GM19455 (cell line): ENCODE measurements around the gene FBN3.
"Not testable (repeated sequence)": the region's sequence is repeated elsewhere in the genome, so short reads cannot be mapped to it uniquely, and the experiment has no call there.

Source experiments
- ATAC-seq: cut with Tn5 transposase; IDR thresholded peaks from one replicate; pipeline ENCODE4 v1.9.1; 2021; ENCODE audit not compliant: unreplicated experiment

Gene FBN3

DNA sequence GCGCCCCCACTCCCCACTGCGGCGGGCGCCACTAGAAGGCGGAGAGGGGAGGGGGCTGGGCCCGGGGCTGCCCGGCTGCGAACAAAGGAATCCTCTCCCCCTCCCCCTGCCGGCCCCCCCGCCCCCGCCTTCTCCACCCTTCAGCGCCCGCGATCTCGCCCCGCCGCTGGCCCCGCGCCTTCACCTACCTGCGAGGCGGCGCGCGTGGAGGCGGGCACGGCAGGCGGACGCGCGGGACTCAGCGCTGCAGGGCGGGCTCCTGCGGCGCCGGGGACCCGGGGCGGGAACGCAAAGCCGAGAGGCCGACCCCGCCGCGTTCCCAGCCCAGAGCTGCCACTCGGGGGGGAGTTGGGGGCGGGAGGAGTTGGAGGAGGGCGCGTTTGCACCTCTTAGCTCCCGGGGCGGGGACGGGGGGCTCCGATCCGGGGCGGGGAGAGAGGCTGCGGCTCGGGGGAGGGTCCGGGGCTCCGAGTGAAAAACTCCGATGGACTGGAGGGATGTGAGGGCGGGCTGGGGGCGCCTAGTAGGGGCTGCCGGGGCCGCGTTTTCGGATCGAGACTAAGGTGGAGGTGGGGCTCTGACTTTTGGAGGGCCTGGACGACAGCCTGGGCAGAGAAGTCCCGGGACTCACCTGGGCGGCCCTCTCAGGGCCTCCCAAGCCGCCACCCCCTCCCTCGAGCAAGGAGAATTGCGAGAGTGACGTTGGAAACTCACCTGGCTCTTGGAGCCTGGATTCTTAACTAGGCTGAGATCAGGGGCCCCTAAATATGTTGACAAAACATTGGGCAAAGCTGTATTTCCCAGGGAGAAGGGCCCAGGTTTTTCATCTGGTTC lies at the start of gene FBN3:
Gene FBN3 (minus strand): TSS at position 332 of the 834 bp plus-strand sequence. CDS start 2,112 bp downstream, outside the sequence.
- ATAC-seq: no peak

DNA sequence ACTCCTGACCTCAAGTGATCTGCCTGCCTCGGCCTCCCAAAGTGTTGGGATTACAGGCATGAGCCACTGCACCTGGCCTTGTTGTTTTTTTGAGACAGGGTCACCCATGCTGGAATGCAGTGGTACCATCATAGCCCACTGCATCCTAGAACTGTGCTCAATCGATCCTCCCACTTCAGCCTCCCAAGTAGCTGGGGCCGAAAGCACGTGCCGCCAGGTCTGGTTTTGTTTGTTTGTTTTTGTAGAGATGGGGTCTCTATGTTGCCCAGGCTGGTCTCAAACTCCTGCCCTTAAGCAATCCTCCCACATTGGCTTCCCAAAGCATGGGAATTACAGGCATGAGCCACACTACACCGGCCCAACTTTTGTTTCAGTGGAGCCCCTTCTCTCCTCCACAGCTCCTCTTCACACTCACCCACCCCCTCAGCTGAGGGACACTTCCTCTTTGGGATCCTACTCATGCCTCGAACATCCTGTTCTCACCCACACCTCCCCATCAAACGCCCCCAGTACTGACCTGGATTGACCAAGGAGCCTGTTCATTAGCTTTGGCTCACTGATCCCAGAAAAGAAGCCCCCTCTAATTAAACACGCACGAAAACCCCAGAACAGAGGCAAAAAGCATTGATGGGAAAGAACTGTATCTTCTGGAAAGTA lies 47.0 kb upstream of the FBN3 start:
- no peak for ATAC-seq

DNA sequence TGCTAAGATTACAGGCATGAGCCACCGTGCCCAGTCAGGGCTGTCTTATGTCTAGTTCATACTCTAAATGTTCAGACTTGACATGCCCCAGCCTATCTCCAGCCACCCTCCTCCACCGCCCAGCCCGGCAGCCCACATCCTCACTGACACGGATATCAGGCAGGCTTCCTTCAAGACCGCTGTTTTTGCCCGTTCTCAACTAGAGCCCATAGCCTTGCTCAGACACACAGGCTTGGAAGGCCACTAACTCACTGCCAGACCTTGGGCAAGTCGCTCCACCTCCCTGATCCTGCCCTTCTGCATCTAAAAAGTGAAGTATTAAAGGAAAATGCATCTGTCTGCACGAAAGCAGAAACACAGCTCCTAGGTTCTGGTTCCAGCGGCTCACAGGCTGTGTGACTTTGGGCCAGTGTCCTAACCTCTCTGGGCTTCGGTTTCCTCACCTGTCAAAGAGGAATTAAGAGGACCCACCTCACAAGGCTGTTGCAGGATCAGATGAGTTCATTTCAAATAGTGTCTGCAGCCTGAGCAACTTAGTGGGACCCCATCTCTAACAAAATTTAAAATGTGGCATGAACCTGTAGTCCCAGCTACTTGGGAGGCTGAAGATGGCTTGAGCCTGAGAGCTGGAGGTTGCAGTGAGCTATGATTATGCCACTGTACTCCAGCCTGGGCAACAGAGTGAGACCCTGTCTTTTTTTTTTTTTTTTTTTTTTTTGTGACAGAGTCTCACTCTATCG lies 45.3 kb upstream of the FBN3 start:
- no peak for ATAC-seq

- no peak for ATAC-seq
These were observed 42.9 kb upstream of the FBN3 start for GRCh38 chr19:8192221-8192820.

DNA sequence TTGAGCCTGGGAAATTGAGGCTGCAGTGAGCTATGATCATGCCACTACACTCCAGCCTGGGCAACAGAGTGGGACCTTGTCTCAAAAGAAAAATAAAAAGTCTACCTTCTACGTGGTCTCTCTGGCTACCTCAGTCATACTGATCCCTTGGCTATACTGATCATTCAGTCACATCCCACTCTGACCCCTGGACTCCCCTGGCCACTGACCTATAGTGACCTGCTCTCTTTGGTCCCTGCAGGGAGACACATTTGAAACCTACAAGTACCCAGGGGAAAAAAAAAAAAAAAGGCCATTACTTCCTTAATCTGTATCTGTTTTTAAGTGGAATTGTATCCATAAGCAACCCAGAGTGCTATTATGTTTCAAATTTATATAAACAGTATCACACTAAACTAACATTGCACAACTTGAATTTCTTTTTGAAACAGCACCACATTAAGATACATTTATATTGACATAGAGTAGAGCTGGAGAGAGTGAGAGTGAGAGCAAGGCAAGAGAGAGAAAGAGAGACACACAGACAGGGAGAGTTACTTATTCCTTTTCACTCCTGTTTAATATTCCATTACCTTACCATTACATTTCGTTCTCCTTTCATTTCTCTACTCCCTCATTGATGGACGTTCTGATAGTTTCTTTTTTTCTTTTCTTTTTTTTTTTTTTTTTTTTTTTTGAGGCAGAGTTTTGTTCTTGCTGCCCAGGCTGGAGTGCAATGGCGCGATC lies 36.1 kb upstream of the FBN3 start:
- no peak for ATAC-seq

GRCh38 chr19:8184274-8184673 lies 34.9 kb upstream of the FBN3 start:
- no peak for ATAC-seq

- ATAC-seq: no peak
These were observed 30.6 kb upstream of the FBN3 start for GRCh38 chr19:8180018-8180417.

DNA sequence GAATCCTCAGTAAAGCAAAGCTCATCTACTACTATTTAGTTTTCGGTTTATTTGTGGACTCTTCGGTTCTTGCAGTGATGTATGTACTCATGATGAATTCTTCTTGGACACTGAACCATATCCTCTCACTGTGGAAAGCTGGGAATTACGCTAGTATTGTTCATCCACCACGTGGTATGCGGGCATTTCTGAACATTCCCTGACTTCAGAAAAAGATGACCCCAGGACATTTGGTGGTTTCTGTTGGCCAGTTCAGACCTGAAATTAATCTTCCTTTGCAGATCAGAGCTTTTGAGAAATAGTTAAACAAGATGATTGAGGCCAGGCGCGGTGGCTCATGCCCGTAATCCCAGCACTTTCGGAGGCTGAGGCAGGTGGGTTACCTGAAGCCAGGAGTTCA lies 25.3 kb upstream of the FBN3 start:
- ATAC-seq: no peak

DNA sequence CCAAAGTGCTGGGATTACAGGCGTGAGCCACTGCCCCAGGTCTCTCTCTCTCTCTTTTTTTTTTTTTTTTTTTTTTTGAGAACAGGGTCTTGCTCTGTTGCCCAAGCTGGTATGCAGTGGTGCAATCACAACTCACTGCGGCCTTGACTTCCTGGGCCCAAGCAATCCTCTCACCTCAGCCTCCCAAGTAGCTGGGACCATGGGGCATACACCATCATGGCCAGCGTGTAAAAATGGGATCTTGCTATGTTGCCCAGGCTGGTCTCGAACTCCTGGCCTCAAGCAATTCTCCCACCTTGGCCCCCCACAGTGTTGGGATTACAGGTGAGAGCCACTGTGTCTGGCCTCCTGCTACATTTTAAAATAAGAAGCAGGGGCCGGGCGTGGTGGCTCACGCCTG lies 19.1 kb upstream of the FBN3 start:
- no peak for ATAC-seq

- ATAC-seq: no peak
These were observed 18.6 kb upstream of the FBN3 start for GRCh38 chr19:8167985-8168384.

- ATAC-seq: no peak
These were observed 14.4 kb upstream of the FBN3 start for GRCh38 chr19:8163759-8164158.

DNA sequence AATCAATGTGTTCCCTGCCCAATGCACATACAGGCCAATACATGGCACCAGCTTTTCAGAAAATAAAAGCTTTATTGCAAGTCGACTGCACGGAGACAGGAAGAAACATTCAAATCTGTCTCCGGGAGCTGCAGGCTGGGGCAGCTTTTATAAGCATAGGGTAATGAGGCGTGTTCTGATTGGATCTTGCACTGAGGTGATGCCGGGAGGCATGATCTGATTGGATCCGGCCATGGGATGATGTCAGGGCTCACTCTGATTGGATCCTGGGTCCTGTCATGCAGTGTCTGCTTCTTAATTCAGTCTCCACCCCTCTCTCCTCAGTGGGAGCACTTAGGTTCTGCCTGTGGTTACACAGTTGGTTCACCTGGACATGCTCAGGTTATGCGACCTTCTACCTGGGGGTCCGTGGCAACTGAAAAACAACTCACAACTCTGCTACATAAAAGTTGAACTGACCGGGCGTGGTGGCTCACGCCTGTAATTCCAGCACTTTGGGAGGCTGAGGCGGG lies 11.8 kb upstream of the FBN3 start:
- ATAC-seq: no peak

GRCh38 chr19:8159322-8159721 lies 9.9 kb upstream of the FBN3 start:
- not testable (repeated sequence) for ATAC-seq

GRCh38 chr19:8158411-8159074 lies 9.2 kb upstream of the FBN3 start:
- ATAC-seq: no peak

DNA sequence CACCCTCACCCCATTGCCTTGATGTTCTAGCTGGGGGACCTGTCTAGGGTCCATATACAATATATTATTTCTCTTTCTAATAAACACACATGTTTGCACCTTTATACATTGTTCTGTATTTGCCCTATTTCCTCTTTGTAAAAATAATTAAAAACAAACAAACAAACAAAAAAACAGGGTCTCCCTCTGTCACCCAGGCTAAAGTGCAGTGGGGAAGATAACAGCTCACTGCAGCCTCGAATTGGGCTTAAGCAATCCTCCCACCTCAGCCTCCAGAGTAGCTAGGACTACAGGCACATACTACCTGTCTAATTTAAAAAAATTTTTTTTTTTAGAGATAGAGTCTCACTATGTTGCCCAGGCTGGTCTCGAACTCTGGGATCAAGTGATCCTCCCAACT lies 5.9 kb upstream of the FBN3 start:
- ATAC-seq: no peak

- ATAC-seq: not testable (repeated sequence)
These were observed 4.6 kb upstream of the FBN3 start for GRCh38 chr19:8154014-8154413.

DNA sequence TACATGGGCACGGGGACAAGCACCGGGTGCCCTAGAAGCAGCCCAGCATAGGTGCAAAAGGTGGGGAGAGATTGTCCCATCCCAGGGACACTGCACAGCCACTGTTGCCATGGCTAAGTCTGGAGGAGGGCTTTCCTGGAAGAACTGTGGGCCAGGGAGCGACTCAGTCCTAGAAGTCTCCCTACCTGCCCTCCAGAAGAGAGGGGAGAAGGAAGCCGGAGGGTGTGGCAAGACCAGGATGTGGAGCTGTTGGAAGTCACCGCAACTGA lies 2.3 kb upstream of the FBN3 start:
- no peak for ATAC-seq

- no peak for ATAC-seq
These were observed 1.8 kb upstream of the FBN3 start for GRCh38 chr19:8150998-8151766.

DNA sequence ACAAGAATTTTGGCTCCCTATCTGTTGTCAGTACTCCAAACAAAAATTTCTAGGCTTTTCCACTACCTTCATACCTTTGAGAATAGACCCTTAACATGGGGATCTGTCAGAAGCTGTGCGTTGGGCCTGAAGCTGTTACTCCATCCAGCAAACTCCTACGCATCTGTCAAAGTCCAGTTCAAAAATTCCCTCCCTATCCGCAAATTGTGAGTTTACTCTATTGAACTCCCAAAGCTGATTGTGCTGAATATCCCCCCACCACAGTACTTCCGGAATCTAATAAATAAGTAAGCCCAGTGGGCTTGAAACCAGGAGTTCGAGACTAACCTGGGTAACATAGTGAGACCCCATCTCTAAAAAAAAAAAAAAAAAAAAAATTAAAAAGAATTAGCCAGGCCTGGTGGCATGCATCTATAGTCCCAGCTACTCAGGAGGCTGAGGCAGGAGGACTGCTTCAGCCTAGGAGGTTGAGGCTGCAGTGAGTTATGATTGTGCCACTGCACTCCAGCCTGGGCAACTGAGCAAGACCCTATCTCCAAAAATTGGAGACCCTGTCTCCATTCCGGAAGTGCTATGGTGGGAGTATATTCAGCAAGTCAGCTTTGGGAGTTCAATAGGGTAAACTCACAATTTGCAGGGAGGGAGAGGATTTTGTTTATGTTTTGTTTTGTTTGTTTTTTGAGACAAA lies 930 bp upstream of the FBN3 start:
- ATAC-seq: no peak
